Measurements from ENCODE around the gene BBOF1. TPM values are rescaled to one million over a fixed set of nuclear protein-coding genes. Genes with fewer than 3 reads are reported as not detected.
A peak's percentile ranks its signal among the peaks of the same experiment; 100 is the strongest.

The BBOF1 gene
- total RNA-seq, 1 donor from 2014 or later, result 4.5 TPM

DNA sequence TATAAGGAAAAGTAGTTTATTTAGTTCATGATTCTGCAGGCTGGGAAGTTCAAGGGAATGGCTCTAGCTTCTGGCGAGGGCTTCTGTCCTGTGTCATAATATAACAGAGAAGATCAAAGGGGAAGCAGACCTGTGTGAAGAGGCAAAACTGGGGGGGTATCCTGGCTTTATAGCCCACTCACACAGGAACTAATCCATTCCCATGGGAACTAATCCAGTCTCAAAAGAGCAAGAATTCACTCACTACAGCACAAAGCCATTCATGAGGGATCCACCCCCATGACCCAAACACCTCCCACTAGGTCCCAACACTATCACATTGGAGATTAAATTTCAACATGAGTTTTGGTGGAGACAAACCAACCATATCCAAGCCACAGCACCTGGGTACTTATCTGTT, 58.3 kb downstream of the BBOF1 start:
- no peaks in the 10 kb centered on the region for H3K27me3 Mint-ChIP-seq
- H3K4me3 Mint-ChIP-seq (ENCODE audit: low read depth), result no peak overlapping the region
- no peaks in the 10 kb centered on the region for H3K9me3 Mint-ChIP-seq (ENCODE audit: low read depth)
- peaks cover 2% of the 10 kb centered on the region for H3K36me3 Mint-ChIP-seq (ENCODE audit: insufficient read depth)
- TF ChIP-seq, protein P1, sequence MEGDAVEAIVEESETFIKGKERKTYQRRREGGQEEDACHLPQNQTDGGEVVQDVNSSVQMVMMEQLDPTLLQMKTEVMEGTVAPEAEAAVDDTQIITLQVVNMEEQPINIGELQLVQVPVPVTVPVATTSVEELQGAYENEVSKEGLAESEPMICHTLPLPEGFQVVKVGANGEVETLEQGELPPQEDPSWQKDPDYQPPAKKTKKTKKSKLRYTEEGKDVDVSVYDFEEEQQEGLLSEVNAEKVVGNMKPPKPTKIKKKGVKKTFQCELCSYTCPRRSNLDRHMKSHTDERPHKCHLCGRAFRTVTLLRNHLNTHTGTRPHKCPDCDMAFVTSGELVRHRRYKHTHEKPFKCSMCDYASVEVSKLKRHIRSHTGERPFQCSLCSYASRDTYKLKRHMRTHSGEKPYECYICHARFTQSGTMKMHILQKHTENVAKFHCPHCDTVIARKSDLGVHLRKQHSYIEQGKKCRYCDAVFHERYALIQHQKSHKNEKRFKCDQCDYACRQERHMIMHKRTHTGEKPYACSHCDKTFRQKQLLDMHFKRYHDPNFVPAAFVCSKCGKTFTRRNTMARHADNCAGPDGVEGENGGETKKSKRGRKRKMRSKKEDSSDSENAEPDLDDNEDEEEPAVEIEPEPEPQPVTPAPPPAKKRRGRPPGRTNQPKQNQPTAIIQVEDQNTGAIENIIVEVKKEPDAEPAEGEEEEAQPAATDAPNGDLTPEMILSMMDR (IDR thresholded peaks at IDR 0.05; ENCODE audit: unreplicated experiment), result no peak
- DNase-seq (ENCODE audit: low spot score, unreplicated experiment), result no peak
- H3K27ac Mint-ChIP-seq, result peak overlapping the region; percentile 49
- peaks cover 8% of the 10 kb centered on the region for H3K4me1 Mint-ChIP-seq (ENCODE audit: low read depth)

DNA sequence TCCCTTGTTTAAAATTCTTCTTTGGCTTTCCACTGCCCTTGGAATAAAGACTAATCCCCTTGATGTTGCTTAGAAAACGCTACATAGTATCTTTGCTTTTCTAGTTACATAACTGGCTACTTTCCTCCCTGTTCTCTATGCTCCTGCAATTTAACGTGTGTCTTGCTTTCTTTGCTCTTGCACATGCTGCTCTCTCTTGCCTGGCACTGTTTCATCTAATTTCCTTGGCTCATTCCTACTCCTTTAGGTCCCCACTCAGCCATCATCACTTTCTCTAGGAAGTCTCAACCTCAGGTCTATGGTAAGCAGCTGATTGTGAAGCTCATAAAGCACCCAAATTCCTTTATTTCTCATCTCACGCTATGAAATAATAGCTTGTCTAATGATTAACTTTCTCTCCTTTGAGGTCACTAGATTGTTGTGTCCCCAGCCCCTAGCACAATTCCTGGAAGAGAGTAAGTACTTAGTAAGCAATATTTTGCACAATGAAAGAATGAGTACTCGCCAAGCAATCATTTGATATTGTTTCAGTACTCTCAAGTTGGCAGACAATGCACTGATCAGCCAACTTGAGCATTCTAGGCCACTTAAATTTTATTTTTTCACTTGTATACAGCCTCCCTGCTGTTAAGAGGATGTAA, 61.8 kb downstream of the BBOF1 start:
- Mint-ChIP-seq H3K4me1 (ENCODE audit: low read depth) (peaks cover 22% of the 10 kb centered on the region), H3K27ac (peak overlapping the region; percentile 79), H3K9me3 (ENCODE audit: low read depth) (no peaks in the 10 kb centered on the region), H3K4me3 (ENCODE audit: low read depth) (no peak overlapping the region), H3K27me3 (no peaks in the 10 kb centered on the region), H3K36me3 (ENCODE audit: insufficient read depth) (no peaks in the 10 kb centered on the region)
- DNase-seq (ENCODE audit: low spot score, unreplicated experiment), result no peak
- TF ChIP-seq, protein P1 (IDR thresholded peaks at IDR 0.05; ENCODE audit: unreplicated experiment), result no peak

DNA sequence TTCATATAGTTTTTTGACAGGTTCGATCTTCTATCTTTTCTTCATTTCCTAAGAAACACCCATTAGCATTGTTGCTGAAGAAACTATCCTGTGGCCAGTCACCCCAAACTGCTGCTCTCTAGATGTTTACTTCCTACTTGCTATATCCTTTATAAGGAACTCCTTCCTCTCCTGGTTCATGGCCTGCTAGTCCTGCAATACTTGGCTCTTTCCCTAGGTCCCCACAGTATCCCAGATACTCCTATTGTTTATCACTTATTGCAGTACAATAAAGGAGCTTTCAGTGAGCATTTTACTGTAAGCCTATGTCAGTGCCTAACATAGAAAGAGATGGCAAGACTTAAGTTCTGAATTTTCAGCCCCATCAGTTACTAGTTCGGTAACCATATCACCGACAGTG, 62.3 kb downstream of the BBOF1 start:
- DNase-seq (ENCODE audit: low spot score, unreplicated experiment), result no peak
- Mint-ChIP-seq H3K36me3 (ENCODE audit: insufficient read depth) (no peaks in the 10 kb centered on the region), H3K4me1 (ENCODE audit: low read depth) (peaks cover 23% of the 10 kb centered on the region), H3K27ac (peak overlapping the region; percentile 79), H3K9me3 (ENCODE audit: low read depth) (no peaks in the 10 kb centered on the region), H3K27me3 (no peaks in the 10 kb centered on the region), H3K4me3 (ENCODE audit: low read depth) (no peak overlapping the region)
- TF ChIP-seq, protein P1 (IDR thresholded peaks at IDR 0.05; ENCODE audit: unreplicated experiment), result no peak

DNA sequence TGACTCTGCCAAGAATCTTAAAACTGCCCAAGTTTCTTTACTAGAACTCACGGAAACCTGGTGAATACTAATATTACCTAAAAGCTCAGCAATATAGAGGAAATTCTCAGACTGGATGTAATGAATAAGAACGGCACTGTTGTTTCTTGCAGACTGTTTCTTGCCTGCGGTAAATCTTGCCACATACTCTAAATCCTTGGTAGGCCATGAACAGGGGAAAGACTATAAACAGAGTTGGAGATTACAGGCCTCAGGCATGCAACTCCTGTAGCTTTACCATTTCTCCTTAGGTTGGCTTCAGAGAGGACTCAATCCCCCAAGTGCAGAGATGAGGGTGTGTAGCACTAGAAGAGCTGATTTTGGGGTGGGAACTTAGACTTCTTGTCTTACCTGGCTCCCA, 64.0 kb downstream of the BBOF1 start:
- H3K27ac Mint-ChIP-seq, result peak overlapping the region; percentile 97
- TF ChIP-seq, protein P1 (IDR thresholded peaks at IDR 0.05; ENCODE audit: unreplicated experiment), result no peak
- H3K4me1 Mint-ChIP-seq (ENCODE audit: low read depth), result peaks cover 23% of the 10 kb centered on the region
- DNase-seq (ENCODE audit: low spot score, unreplicated experiment), result no peak
- H3K27me3 Mint-ChIP-seq, result no peaks in the 10 kb centered on the region
- no peaks in the 10 kb centered on the region for H3K36me3 Mint-ChIP-seq (ENCODE audit: insufficient read depth)
- peak overlapping the region; percentile 100 for H3K4me3 Mint-ChIP-seq (ENCODE audit: low read depth)
- H3K9me3 Mint-ChIP-seq (ENCODE audit: low read depth), result no peaks in the 10 kb centered on the region

DNA sequence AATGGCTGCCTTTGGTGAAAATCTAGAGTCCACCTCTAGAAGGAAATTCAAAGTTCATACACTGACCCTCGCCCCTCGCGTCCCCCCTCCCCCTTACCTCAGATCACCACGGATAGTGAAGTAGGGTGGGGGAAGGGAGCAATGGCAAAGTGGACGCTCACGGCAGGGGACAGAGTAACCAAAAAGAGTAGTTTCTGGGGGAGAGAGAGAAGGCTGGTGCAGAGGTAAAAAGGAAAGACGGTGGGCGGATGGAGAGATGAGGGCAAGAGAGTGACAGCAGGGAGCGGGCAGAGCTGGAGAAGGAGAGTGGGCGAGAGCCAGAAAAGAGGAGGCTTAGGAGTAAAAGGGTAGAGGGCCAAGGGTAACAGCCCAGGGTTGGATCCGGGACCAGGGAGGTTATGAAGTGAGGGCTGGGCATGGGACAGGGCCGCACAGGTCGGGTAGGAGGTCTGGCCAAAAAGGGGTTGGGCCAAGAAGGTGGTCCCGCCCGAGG, 64.7 kb downstream of the BBOF1 start:
- H3K27ac Mint-ChIP-seq, result peak overlapping the region; percentile 97
- no peaks in the 10 kb centered on the region for H3K9me3 Mint-ChIP-seq (ENCODE audit: low read depth)
- peak overlapping the region; percentile 100 for H3K4me3 Mint-ChIP-seq (ENCODE audit: low read depth)
- TF ChIP-seq, protein P1 (IDR thresholded peaks at IDR 0.05; ENCODE audit: unreplicated experiment), result no peak
- peaks cover 25% of the 10 kb centered on the region for H3K4me1 Mint-ChIP-seq (ENCODE audit: low read depth)
- no peaks in the 10 kb centered on the region for H3K27me3 Mint-ChIP-seq
- H3K36me3 Mint-ChIP-seq (ENCODE audit: insufficient read depth), result no peaks in the 10 kb centered on the region
- DNase-seq (ENCODE audit: low spot score, unreplicated experiment), result no peak
